ENCODE measurements around the gene AKR1C2. TPM values are rescaled to one million over a fixed set of nuclear protein-coding genes. Genes with fewer than 3 reads are reported as not detected.

AKR1C2 gene
- total and polyA plus RNA-seq, 9 of the 15 experiments (the other 6 are each of a cell fraction or from before 2014, with no cell fraction given): 13.8 to 74.0 (median 30.5) TPM

DNA sequence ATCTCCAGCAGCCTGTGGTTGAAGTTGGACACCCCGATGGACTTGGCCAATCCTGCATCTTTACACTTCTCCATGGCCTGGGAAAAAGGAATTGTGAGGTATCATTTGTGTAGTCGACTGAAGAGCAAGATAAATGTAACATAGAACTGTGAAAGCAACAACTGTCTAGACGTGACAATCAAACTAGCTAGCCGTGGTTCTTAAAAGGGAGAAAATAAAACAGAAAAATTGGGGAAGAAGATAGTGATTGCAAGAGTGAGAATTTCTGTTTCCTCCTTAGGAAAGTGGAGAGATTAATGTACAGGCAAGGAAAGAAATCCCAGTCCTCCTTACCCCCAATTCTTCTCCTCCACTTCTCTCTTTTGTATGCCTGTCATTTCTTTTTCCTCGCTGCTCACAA lies 5.0 kb downstream of the AKR1C2 start (continued):
- TF ChIP-seq, protein P1, sequence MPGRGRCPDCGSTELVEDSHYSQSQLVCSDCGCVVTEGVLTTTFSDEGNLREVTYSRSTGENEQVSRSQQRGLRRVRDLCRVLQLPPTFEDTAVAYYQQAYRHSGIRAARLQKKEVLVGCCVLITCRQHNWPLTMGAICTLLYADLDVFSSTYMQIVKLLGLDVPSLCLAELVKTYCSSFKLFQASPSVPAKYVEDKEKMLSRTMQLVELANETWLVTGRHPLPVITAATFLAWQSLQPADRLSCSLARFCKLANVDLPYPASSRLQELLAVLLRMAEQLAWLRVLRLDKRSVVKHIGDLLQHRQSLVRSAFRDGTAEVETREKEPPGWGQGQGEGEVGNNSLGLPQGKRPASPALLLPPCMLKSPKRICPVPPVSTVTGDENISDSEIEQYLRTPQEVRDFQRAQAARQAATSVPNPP (IDR thresholded peaks at IDR 0.05; ENCODE audit: borderline replicate concordance, insufficient read depth, insufficient read length): no peak
- TF ChIP-seq CTBP1 (IDR thresholded peaks at IDR 0.05; ENCODE audit: borderline replicate concordance) (no peak), EGR1 (conservative IDR thresholded peaks at IDR 0.05) (no peak), KDM4B (IDR thresholded peaks at IDR 0.05; ENCODE audit: borderline replicate concordance in 2 of 2, low read depth in 1 of 2) (no peak), NCOA2 (IDR thresholded peaks at IDR 0.05; ENCODE audit: partially characterized antibody in 2 of 2) (no peak), ZNF717 (CRISPR knock-in tag; IDR thresholded peaks at IDR 0.05) (no peak)
- TF ChIP-seq, protein P2, sequence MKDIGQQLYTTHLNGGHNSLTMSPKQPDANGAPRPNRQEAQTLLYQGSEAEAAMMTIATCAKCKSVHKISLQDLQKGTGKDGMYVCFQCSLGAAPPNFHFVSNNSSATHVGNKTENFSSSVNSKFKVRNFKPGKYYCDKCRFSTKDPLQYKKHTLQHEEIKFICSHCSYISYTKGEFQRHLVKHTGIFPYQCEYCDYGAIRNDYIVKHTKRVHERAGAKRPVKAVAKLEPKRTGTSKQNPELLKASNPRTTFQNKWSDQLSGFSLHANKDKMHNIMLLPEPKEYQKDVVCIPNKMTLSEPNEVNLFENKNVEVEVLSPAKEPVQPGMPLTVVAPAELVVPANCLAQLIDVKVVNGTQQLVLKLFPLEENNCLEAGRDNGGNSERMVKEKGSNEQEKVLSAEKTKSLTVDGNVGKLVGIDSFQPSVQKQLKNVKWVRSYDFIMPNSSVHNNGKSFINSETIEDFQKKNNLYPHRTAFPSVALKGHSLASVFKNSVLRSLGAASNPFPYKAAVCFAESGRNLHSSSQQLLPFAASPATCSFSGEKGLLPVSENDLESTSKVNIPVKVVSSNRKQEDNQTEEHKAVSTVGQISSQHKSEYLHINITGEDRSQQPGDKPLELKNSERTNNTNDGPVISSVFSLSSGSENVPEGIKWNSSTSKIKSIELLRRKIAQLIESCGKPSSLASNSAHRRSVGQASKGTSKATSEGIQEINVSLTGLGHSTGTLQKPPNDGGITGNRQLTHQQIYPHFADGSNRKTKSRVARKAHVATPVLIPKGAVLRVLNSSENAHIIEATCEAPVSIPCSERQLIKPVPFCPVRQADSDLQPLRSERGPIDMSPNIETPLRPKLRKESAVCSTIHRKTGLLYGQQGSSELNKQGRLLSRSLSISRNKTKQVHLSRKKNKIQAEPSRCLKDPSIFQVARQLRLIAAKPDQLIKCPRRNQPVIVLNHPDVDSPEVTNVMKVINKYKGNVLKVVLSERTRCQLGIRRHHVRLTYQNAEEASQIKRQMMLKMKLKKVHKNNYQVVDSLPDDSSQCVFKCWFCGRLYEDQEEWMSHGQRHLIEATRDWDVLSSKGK (CRISPR knock-in tag; IDR thresholded peaks at IDR 0.05): no peak
- TF ChIP-seq, protein P3, sequence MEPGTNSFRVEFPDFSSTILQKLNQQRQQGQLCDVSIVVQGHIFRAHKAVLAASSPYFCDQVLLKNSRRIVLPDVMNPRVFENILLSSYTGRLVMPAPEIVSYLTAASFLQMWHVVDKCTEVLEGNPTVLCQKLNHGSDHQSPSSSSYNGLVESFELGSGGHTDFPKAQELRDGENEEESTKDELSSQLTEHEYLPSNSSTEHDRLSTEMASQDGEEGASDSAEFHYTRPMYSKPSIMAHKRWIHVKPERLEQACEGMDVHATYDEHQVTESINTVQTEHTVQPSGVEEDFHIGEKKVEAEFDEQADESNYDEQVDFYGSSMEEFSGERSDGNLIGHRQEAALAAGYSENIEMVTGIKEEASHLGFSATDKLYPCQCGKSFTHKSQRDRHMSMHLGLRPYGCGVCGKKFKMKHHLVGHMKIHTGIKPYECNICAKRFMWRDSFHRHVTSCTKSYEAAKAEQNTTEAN (CRISPR knock-in tag; IDR thresholded peaks at IDR 0.05): no peak
- TF ChIP-seq, protein P4, sequence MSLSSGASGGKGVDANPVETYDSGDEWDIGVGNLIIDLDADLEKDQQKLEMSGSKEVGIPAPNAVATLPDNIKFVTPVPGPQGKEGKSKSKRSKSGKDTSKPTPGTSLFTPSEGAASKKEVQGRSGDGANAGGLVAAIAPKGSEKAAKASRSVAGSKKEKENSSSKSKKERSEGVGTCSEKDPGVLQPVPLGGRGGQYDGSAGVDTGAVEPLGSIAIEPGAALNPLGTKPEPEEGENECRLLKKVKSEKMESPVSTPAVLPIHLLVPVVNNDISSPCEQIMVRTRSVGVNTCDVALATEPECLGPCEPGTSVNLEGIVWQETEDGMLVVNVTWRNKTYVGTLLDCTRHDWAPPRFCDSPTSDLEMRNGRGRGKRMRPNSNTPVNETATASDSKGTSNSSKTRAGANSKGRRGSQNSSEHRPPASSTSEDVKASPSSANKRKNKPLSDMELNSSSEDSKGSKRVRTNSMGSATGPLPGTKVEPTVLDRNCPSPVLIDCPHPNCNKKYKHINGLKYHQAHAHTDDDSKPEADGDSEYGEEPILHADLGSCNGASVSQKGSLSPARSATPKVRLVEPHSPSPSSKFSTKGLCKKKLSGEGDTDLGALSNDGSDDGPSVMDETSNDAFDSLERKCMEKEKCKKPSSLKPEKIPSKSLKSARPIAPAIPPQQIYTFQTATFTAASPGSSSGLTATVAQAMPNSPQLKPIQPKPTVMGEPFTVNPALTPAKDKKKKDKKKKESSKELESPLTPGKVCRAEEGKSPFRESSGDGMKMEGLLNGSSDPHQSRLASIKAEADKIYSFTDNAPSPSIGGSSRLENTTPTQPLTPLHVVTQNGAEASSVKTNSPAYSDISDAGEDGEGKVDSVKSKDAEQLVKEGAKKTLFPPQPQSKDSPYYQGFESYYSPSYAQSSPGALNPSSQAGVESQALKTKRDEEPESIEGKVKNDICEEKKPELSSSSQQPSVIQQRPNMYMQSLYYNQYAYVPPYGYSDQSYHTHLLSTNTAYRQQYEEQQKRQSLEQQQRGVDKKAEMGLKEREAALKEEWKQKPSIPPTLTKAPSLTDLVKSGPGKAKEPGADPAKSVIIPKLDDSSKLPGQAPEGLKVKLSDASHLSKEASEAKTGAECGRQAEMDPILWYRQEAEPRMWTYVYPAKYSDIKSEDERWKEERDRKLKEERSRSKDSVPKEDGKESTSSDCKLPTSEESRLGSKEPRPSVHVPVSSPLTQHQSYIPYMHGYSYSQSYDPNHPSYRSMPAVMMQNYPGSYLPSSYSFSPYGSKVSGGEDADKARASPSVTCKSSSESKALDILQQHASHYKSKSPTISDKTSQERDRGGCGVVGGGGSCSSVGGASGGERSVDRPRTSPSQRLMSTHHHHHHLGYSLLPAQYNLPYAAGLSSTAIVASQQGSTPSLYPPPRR (CRISPR knock-in tag; IDR thresholded peaks at IDR 0.05; ENCODE audit: borderline replicate concordance): no peak
- TF ChIP-seq, protein P5, sequence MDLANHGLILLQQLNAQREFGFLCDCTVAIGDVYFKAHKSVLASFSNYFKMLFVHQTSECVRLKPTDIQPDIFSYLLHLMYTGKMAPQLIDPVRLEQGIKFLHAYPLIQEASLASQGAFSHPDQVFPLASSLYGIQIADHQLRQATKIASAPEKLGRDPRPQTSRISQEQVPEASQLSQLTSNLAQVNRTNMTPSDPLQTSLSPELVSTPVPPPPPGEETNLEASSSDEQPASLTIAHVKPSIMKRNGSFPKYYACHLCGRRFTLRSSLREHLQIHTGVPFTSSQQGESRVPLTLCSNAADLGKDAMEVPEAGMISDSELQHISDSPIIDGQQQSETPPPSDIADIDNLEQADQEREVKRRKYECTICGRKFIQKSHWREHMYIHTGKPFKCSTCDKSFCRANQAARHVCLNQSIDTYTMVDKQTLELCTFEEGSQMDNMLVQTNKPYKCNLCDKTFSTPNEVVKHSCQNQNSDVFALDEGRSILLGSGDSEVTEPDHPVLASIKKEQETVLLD (IDR thresholded peaks at IDR 0.05): no peak

Measured in K562 (cell line).